Ishikawa (cell line): ENCODE measurements around the gene VWC2.

ENCODE experiments used
- CEBPB ChIP-seq: IDR thresholded peaks from 2 replicates; pipeline ENCODE4 v1.6.1; 2012
- CREB1 ChIP-seq: IDR thresholded peaks from 2 replicates; pipeline ENCODE4 v1.6.1; 2012; ENCODE audit warnings: low read depth
- EGR1 ChIP-seq: IDR thresholded peaks from 2 replicates; pipeline ENCODE4 v1.6.1; 2012
- EP300 ChIP-seq: IDR thresholded peaks from 2 replicates; pipeline ENCODE4 v1.6.1; 2012; ENCODE audit warnings: borderline replicate concordance
- FOXM1 ChIP-seq: IDR thresholded peaks from 2 replicates; pipeline ENCODE4 v1.6.1; 2012; ENCODE audit warnings: low read depth, borderline replicate concordance
- NFIC ChIP-seq: IDR thresholded peaks from 2 replicates; pipeline ENCODE4 v1.6.1; 2012
- RAD21 ChIP-seq: IDR thresholded peaks from 2 replicates; pipeline ENCODE4 v1.6.1; 2012; ENCODE audit warnings: low read depth
- TAF1 ChIP-seq: IDR thresholded peaks from 2 replicates; pipeline ENCODE4 v1.6.1; 2012; ENCODE audit warnings: low read depth, mild to moderate bottlenecking
- TCF12 ChIP-seq: IDR thresholded peaks from 2 replicates; pipeline ENCODE4 v1.6.1; 2012; ENCODE audit warnings: low read depth
- TEAD4 ChIP-seq: IDR thresholded peaks from 2 replicates; pipeline ENCODE4 v1.6.1; 2012
- YY1 ChIP-seq: IDR thresholded peaks from 2 replicates; pipeline ENCODE4 v1.6.1; 2012; ENCODE audit warnings: low read depth
- ZBTB7A ChIP-seq: IDR thresholded peaks from 2 replicates; pipeline ENCODE4 v1.6.1; 2012; ENCODE audit warnings: low read depth
- TF ChIP-seq, protein P1 (sequence below): IDR thresholded peaks from 2 replicates; pipeline ENCODE4 v1.6.1; 2012
- TF ChIP-seq, protein P2 (sequence below): IDR thresholded peaks from 2 replicates; pipeline ENCODE4 v1.6.1; 2012
- TF ChIP-seq, protein P3 (sequence below): IDR thresholded peaks from 2 replicates; pipeline ENCODE4 v1.6.1; 2012; ENCODE audit warnings: low read depth, mild to moderate bottlenecking

Gene VWC2

GRCh38 chr7:49776994-49777393 lies 3.6 kb downstream of the VWC2 start:
- TF ChIP-seq EP300 (no peak), YY1 (no peak), CREB1 (no peak)
- TF ChIP-seq, protein P1, sequence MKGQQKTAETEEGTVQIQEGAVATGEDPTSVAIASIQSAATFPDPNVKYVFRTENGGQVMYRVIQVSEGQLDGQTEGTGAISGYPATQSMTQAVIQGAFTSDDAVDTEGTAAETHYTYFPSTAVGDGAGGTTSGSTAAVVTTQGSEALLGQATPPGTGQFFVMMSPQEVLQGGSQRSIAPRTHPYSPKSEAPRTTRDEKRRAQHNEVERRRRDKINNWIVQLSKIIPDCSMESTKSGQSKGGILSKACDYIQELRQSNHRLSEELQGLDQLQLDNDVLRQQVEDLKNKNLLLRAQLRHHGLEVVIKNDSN = no peak

DNA sequence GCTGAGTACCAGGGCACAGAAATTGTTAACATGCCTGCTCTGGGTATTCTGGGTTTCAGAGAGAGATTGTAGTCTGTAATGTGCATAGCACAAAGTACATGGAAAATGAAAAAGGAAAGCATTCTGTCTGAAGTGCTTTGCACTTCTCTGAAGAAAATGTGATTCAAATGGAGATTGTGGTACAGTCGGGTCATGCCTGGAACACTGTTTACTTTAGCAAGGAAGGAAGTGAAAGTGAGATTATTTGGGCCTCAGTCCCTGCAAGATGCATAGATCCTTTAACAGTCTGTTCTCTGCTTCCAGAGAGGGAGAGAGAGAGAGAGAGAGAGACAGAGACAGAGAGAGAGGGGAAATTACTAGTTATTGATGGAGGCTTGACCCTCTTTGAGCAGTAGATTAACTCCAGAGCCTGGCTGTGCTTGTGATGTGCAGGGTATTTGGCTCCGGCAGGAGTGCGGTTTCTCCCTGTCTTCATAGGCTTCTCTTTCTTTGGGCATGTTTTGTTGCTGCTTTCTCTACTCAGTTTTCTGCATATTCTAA lies 5.4 kb downstream of the VWC2 start:
- TF ChIP-seq NFIC (no peak), EP300 (no peak), RAD21 (no peak), FOXM1 (no peak), TCF12 (no peak), EGR1 (no peak)
- TF ChIP-seq, protein P2, sequence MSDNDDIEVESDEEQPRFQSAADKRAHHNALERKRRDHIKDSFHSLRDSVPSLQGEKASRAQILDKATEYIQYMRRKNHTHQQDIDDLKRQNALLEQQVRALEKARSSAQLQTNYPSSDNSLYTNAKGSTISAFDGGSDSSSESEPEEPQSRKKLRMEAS = no peak
- TF ChIP-seq, protein P1 = no peak

- TF ChIP-seq, protein P3, sequence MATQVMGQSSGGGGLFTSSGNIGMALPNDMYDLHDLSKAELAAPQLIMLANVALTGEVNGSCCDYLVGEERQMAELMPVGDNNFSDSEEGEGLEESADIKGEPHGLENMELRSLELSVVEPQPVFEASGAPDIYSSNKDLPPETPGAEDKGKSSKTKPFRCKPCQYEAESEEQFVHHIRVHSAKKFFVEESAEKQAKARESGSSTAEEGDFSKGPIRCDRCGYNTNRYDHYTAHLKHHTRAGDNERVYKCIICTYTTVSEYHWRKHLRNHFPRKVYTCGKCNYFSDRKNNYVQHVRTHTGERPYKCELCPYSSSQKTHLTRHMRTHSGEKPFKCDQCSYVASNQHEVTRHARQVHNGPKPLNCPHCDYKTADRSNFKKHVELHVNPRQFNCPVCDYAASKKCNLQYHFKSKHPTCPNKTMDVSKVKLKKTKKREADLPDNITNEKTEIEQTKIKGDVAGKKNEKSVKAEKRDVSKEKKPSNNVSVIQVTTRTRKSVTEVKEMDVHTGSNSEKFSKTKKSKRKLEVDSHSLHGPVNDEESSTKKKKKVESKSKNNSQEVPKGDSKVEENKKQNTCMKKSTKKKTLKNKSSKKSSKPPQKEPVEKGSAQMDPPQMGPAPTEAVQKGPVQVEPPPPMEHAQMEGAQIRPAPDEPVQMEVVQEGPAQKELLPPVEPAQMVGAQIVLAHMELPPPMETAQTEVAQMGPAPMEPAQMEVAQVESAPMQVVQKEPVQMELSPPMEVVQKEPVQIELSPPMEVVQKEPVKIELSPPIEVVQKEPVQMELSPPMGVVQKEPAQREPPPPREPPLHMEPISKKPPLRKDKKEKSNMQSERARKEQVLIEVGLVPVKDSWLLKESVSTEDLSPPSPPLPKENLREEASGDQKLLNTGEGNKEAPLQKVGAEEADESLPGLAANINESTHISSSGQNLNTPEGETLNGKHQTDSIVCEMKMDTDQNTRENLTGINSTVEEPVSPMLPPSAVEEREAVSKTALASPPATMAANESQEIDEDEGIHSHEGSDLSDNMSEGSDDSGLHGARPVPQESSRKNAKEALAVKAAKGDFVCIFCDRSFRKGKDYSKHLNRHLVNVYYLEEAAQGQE = no peak
- TF ChIP-seq TCF12 (no peak), CREB1 (no peak), TAF1 (no peak), ZBTB7A (no peak), CEBPB (no peak), TEAD4 (no peak), RAD21 (no peak), FOXM1 (no peak), NFIC (no peak)
- TF ChIP-seq, protein P2 = no peak
- TF ChIP-seq, protein P1 = no peak
Observed at GRCh38 chr7:49780953-49781352, 7.5 kb downstream of the VWC2 start.

DNA sequence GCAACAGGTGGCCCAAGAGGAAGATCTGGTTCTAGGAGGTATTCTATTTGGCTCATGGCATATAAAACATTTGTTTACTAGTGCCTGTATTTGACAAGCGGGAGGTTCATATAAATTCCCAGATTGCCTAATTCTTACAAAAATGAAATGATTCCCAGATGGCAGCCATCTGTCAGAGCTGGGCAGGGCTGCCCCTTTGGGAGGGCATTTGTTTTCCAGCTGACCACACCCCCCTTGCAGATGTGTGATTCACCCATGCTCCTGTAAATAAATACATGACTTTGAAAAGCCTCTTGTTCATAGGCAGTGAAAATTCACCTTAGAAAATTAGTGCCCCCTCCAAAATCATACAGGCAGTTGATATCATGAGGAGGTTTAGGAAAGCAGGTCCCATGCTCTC lies 8.6 kb downstream of the VWC2 start:
- TF ChIP-seq FOXM1 = no peak
- TF ChIP-seq CREB1 = no peak
- TF ChIP-seq RAD21 = no peak
- no peak for TF ChIP-seq TAF1
- no peak for TF ChIP-seq EP300
- TF ChIP-seq EGR1 = no peak
- TF ChIP-seq NFIC = no peak
- TF ChIP-seq, protein P1 = no peak
- TF ChIP-seq CEBPB = no peak
- no peak for TF ChIP-seq TEAD4
- TF ChIP-seq, protein P3 = no peak

DNA sequence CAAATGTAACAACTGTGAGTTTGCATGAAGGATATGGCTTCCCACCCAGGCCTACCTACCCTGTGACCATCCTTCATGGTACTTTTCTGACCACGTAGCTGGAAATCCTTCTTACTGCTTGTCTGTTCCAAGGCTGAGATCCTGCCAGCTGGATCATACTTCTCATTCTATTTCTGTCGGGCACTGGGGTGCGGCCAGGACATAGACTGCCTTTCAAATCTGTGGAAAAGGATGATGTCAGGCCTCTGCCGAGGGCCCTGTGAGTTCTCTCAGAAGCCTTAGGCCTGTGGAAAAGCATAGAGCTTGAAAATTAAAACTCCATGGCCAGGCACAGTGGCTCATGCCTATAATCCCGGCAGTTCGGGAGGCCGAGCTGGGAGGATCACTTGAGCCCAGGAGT lies 10.0 kb downstream of the VWC2 start:
- TF ChIP-seq FOXM1 (no peak), CREB1 (no peak), RAD21 (no peak), TEAD4 (no peak), YY1 (no peak), TCF12 (no peak)
- TF ChIP-seq, protein P1 = no peak
- TF ChIP-seq, protein P3 = no peak
- TF ChIP-seq, protein P2 = no peak
